ENCODE data around the gene CYP24A1. TPM values are rescaled to one million over a fixed set of nuclear protein-coding genes. Genes with fewer than 3 reads are reported as not detected.

CYP24A1 gene
- total RNA-seq, 2 donors from 2014 or later = not detected

- peak; percentile 81 for DNase-seq (ENCODE audit: low spot score)
- intact Hi-C loops (cut with DNase I) = no loop called here
Observed at GRCh38 chr20:54123587-54124180, 50.1 kb downstream of the CYP24A1 start.

GRCh38 chr20:54122681-54123586 lies 50.9 kb downstream of the CYP24A1 start:
- intact Hi-C loops (cut with DNase I) = no loop called here
- DNase-seq (ENCODE audit: low spot score) = no peak

GRCh38 chr20:54122189-54122588 lies 51.6 kb downstream of the CYP24A1 start:
- no peak for DNase-seq (ENCODE audit: low spot score)
- intact Hi-C loops (cut with DNase I) = no loop called here

- intact Hi-C loops (cut with DNase I) = no loop called here
- DNase-seq (ENCODE audit: low spot score) = no peak
Observed at GRCh38 chr20:54119744-54120143, 54.0 kb downstream of the CYP24A1 start.

- DNase-seq (ENCODE audit: low spot score) = no peak
- intact Hi-C loops (cut with DNase I) = no loop called here
Observed at GRCh38 chr20:54118220-54119001, 55.4 kb downstream of the CYP24A1 start.

GRCh38 chr20:54116550-54117235 lies 57.1 kb downstream of the CYP24A1 start:
- intact Hi-C loops (cut with DNase I) = no loop called here
- DNase-seq (ENCODE audit: low spot score) = no peak

- DNase-seq (ENCODE audit: low spot score) = no peak
Observed at GRCh38 chr20:54115172-54115854, 58.5 kb downstream of the CYP24A1 start.

GRCh38 chr20:54114109-54114508 lies 59.7 kb downstream of the CYP24A1 start:
- DNase-seq (ENCODE audit: low spot score) = no peak
- intact Hi-C loops (cut with DNase I) = no loop called here

More at GRCh38 chr20:54115172-54115854, 58.5 kb downstream of the CYP24A1 start:
- intact Hi-C loops (cut with DNase I) = no loop called here

GRCh38 chr20:54113566-54113965 lies 60.2 kb downstream of the CYP24A1 start:
- DNase-seq (ENCODE audit: low spot score) = no peak
- intact Hi-C loops (cut with DNase I) = no loop called here

- no peak for DNase-seq (ENCODE audit: low spot score)
- intact Hi-C loops (cut with DNase I) = no loop called here
Observed at GRCh38 chr20:54112221-54112884, 61.4 kb downstream of the CYP24A1 start.

- no peak for DNase-seq (ENCODE audit: low spot score)
- intact Hi-C loops (cut with DNase I) = no loop called here
Observed at GRCh38 chr20:54111460-54111859, 62.3 kb downstream of the CYP24A1 start.

GRCh38 chr20:54110457-54110856 lies 63.3 kb downstream of the CYP24A1 start:
- no peak for DNase-seq (ENCODE audit: low spot score)
- intact Hi-C loops (cut with DNase I) = no loop called here

- DNase-seq (ENCODE audit: low spot score) = no peak
- intact Hi-C loops (cut with DNase I) = no loop called here
Observed at GRCh38 chr20:54110041-54110440, 63.7 kb downstream of the CYP24A1 start.

GRCh38 chr20:54108817-54109216 lies 65.0 kb downstream of the CYP24A1 start:
- intact Hi-C loops (cut with DNase I) = loop anchor here in 1 of 2 donors (5.0 kb wide), 1 partner anchor 78 kb away; no protein-coding TSS in a partner anchor
- DNase-seq (ENCODE audit: low spot score) = no peak

GRCh38 chr20:54108326-54108642 lies 65.5 kb downstream of the CYP24A1 start:
- DNase-seq (ENCODE audit: low spot score) = no peak
- intact Hi-C loops (cut with DNase I) = loop anchor here in 1 of 2 donors (5.0 kb wide), 1 partner anchor 79 kb away; no protein-coding TSS in a partner anchor

- intact Hi-C loops (cut with DNase I) = loop anchor here in 1 of 2 donors (5.0 kb wide), 1 partner anchor 80 kb away; no protein-coding TSS in a partner anchor
- DNase-seq (ENCODE audit: low spot score) = no peak
Observed at GRCh38 chr20:54107600-54108325, 66.0 kb downstream of the CYP24A1 start.

- no peak for DNase-seq (ENCODE audit: low spot score)
- intact Hi-C loops (cut with DNase I) = loop anchor here in 1 of 2 donors (5.0 kb wide), 1 partner anchor 80 kb away; no protein-coding TSS in a partner anchor
Observed at GRCh38 chr20:54107181-54107580, 66.6 kb downstream of the CYP24A1 start.

Data from posterior vena cava (tissue), 2 donors.